Ovary (tissue), 3 donors: ENCODE measurements around the gene ATG14.

Experiments used
- CTCF ChIP-seq, 3 donors: fragments of 450-650 bp in 2 of 3; fragments of 200-600 bp in 1 of 3; IDR thresholded peaks; one replicate each; pipeline versions ENCODE4 v1.5.1 to v1.8.0; 2016 to 2022; ENCODE audit warnings: antibody characterized with exemption in 3 of 3, mild to moderate bottlenecking in 1 of 3
- POLR2A ChIP-seq: fragments of 450-650 bp; IDR thresholded peaks from one replicate; pipeline ENCODE4 v1.6.1; 2017; ENCODE audit warnings: antibody characterized with exemption, mild to moderate bottlenecking, moderate library complexity
- donor health status: DM: no; HTN: no; CAD: no.

- TF ChIP-seq POLR2A (no peak), CTCF (IDR thresholded peaks at IDR 0.05) (no peak)
Observed at GRCh38 chr14:55336162-55336561, 75.5 kb downstream of the ATG14 start.
